Stimulated activated CD4-positive, alpha-beta T cell treated with anti-CD3 and anti-CD28 coated beads, Interleukin-4, amount 100 ng/mL, for 1 hour (primary cell): ENCODE data around the gene CD209.

Experiments
- DNase-seq: peaks from one replicate; pipeline ENCODE4 v3.0.0-alpha.2; 2020

CD209 gene

GRCh38 chr19:7736148-7736547 lies 11.2 kb downstream of the CD209 start:
- DNase-seq, result no peak

- no peak for DNase-seq
Observed at GRCh38 chr19:7734220-7735203, 12.8 kb downstream of the CD209 start.

- no peak for DNase-seq
Observed at GRCh38 chr19:7733376-7733775, 14.0 kb downstream of the CD209 start.

- no peak for DNase-seq
Observed at GRCh38 chr19:7732045-7732444, 15.3 kb downstream of the CD209 start, which contains the start of gene CLEC4G. CLEC4G (minus strand) TSS chr19:7732110; CDS start chr19:7732102, 8 bp downstream.

- DNase-seq, result no peak
Observed at GRCh38 chr19:7731615-7732014, 15.7 kb downstream of the CD209 start.

- DNase-seq, result no peak
Observed at GRCh38 chr19:7731218-7731595, 16.1 kb downstream of the CD209 start.

- no peak for DNase-seq
Observed at GRCh38 chr19:7730286-7731217, 16.8 kb downstream of the CD209 start.

- peak; percentile 20 for DNase-seq
Observed at GRCh38 chr19:7729831-7730285, 17.5 kb downstream of the CD209 start.

GRCh38 chr19:7729211-7729610 lies 18.1 kb downstream of the CD209 start:
- DNase-seq, result no peak

GRCh38 chr19:7725791-7726190 lies 21.5 kb downstream of the CD209 start:
- no peak for DNase-seq

GRCh38 chr19:7722231-7722651 lies 25.1 kb downstream of the CD209 start:
- DNase-seq, result no peak

- no peak for DNase-seq
Observed at GRCh38 chr19:7720351-7720750, 27.0 kb downstream of the CD209 start.

- DNase-seq, result no peak
Observed at GRCh38 chr19:7718668-7719067, 28.7 kb downstream of the CD209 start.

- DNase-seq, result no peak
Observed at GRCh38 chr19:7716762-7717161, 30.6 kb downstream of the CD209 start.

- DNase-seq, result no peak
Observed at GRCh38 chr19:7715671-7716070, 31.7 kb downstream of the CD209 start.

GRCh38 chr19:7710616-7711015 lies 36.7 kb downstream of the CD209 start:
- no peak for DNase-seq

GRCh38 chr19:7709932-7710460 lies 37.3 kb downstream of the CD209 start:
- DNase-seq, result no peak

- DNase-seq, result no peak
Observed at GRCh38 chr19:7706955-7707456, 40.3 kb downstream of the CD209 start.

GRCh38 chr19:7706188-7706954 lies 41.0 kb downstream of the CD209 start:
- DNase-seq, result no peak

- DNase-seq, result peak; percentile 76
Observed at GRCh38 chr19:7705387-7706187, 41.7 kb downstream of the CD209 start.
